MM.1S (cell line): Measurements from ENCODE around the gene KRT5.

Source experiments
- DNase-seq: peaks from one replicate; pipeline ENCODE4 v3.0.0-alpha.2; 2015
- H2AFZ ChIP-seq: fragments of 300-600 bp; sonication (generic); 2 replicates; pipeline ENCODE4 v1.6.0; 2016; ENCODE audit warnings: antibody characterized with exemption, low read length
- H3F3A ChIP-seq: fragments of 300-600 bp; sonication (generic); 2 replicates; pipeline ENCODE4 v1.6.1; 2016; ENCODE audit warnings: mild to moderate bottlenecking, antibody characterized with exemption, low read length, moderate library complexity, mixed read lengths; ENCODE audit not compliant: insufficient read depth
- H3K27ac ChIP-seq: fragments of 300-600 bp; sonication (generic); 2 replicates; pipeline ENCODE4 v1.5.1; 2016; ENCODE audit warnings: mild to moderate bottlenecking, low read length
- H3K27me3 ChIP-seq: fragments of 300-600 bp; sonication (generic); replicated peaks from 2 replicates; pipeline ENCODE4 v1.6.0; 2016; ENCODE audit warnings: low read length; ENCODE audit not compliant: insufficient read depth
- H3K36me3 ChIP-seq: fragments of 300-600 bp; sonication (generic); replicated peaks from 2 replicates; pipeline ENCODE4 v1.6.1; 2016; ENCODE audit warnings: mild to moderate bottlenecking, low read length, mixed read lengths; ENCODE audit not compliant: insufficient read depth
- H3K4me1 ChIP-seq: fragments of 300-600 bp; sonication (generic); 2 replicates; pipeline ENCODE4 v1.6.1; 2016; ENCODE audit warnings: low read length, mixed read lengths
- H3K4me2 ChIP-seq: fragments of 300-600 bp; sonication (generic); 2 replicates; pipeline ENCODE4 v1.6.0; 2016; ENCODE audit warnings: low read depth, low read length
- H3K4me3 ChIP-seq: fragments of 300-600 bp; sonication (generic); 2 replicates; pipeline ENCODE4 v1.5.1; 2016; ENCODE audit warnings: low read length, mixed read lengths
- H3K79me2 ChIP-seq: fragments of 300-600 bp; sonication (generic); 2 replicates; pipeline ENCODE4 v1.6.1; 2016; ENCODE audit warnings: mixed run types, low read length, mixed read lengths
- H3K9ac ChIP-seq: fragments of 300-600 bp; sonication (generic); 2 replicates; pipeline ENCODE4 v1.6.1; 2016; ENCODE audit warnings: low read length, mixed read lengths
- H3K9me2 ChIP-seq: fragments of 300-600 bp; sonication (generic); replicated peaks from 2 replicates; pipeline ENCODE4 v1.6.1; 2016; ENCODE audit warnings: mild to moderate bottlenecking, low read length, mixed read lengths; ENCODE audit not compliant: insufficient read depth
- H3K9me3 ChIP-seq: fragments of 300-600 bp; sonication (generic); replicated peaks from 2 replicates; pipeline ENCODE4 v1.6.1; 2016; ENCODE audit warnings: mild to moderate bottlenecking, low read length, mixed read lengths; ENCODE audit not compliant: insufficient read depth
- H4K20me1 ChIP-seq: fragments of 300-600 bp; sonication (generic); 2 replicates; pipeline ENCODE4 v1.6.1; 2016; ENCODE audit warnings: mild to moderate bottlenecking, low read length, moderate library complexity, mixed read lengths; ENCODE audit not compliant: insufficient read depth
- EZH2 ChIP-seq: fragments of 300-600 bp; sonication (generic); optimal IDR thresholded peaks from 2 replicates; pipeline ENCODE3; 2017; ENCODE audit warnings: low read depth, mild to moderate bottlenecking, antibody characterized with exemption, low read length, mixed read lengths
- EZH2phosphoT487 ChIP-seq: fragments of 300-600 bp; sonication (generic); IDR thresholded peaks from 2 replicates; pipeline ENCODE4 v1.6.1; 2018; ENCODE audit warnings: antibody characterized with exemption, low read length
- TF ChIP-seq, protein P1 (sequence below): fragments of 300-600 bp; sonication (generic); IDR thresholded peaks from 2 replicates; pipeline ENCODE4 v1.5.1; 2016; ENCODE audit warnings: antibody characterized with exemption, low read length, mixed read lengths

KRT5 gene

DNA sequence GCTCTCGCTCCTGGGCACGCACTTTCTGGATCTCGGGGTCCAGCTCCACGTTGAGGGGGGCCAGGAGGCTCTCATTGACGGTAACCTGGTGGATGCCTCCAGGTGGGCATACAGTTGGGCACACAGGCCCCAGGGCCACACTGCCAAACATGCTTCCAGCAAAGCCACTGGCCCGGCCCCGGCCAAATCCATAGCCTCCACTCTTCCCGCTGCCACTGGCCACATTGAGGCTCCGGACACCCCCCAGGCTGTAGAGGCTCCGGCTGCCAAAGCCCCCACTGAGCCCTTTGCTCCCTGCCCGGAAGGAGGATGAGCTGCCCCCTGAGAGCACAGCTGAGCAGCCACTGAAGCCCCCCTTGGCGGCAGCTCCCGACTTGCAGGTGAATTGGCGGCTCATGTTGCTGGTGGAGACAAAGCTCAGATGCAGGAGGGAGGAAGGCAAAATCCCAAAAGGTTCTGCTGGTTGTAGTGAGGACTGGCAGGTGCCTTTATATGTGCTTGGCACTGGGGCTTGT lies 32.5 kb upstream of the KRT5 start, which contains the start of gene KRT71:
KRT71 (minus strand) TSS at position 465 of the 515 bp plus-strand sequence; CDS start at position 397, 68 bp downstream.
- DNase-seq, result no peak
- H3K27me3 ChIP-seq, result peaks cover 96% of the 10 kb centered on the region
- H2AFZ ChIP-seq, result no peak within 1 kb of the TSS
- H3K4me1 ChIP-seq, result no peaks in the 10 kb centered on the region
- H3K9me3 ChIP-seq, result no peaks in the 10 kb centered on the region
- no peak within 1 kb of the TSS for H3K4me3 ChIP-seq
- H3F3A ChIP-seq, result no peaks in the 10 kb centered on the region
- no peak within 1 kb of the TSS for H3K27ac ChIP-seq
- no peaks in the 10 kb centered on the region for H3K9me2 ChIP-seq
- H3K4me2 ChIP-seq, result no peak within 1 kb of the TSS
- H3K79me2 ChIP-seq, result no peaks in the 10 kb centered on the region
- H3K9ac ChIP-seq, result no peak within 1 kb of the TSS
- H3K36me3 ChIP-seq, result no peaks in the 10 kb centered on the region
- no peaks in the 10 kb centered on the region for H4K20me1 ChIP-seq
- TF ChIP-seq, protein P1, sequence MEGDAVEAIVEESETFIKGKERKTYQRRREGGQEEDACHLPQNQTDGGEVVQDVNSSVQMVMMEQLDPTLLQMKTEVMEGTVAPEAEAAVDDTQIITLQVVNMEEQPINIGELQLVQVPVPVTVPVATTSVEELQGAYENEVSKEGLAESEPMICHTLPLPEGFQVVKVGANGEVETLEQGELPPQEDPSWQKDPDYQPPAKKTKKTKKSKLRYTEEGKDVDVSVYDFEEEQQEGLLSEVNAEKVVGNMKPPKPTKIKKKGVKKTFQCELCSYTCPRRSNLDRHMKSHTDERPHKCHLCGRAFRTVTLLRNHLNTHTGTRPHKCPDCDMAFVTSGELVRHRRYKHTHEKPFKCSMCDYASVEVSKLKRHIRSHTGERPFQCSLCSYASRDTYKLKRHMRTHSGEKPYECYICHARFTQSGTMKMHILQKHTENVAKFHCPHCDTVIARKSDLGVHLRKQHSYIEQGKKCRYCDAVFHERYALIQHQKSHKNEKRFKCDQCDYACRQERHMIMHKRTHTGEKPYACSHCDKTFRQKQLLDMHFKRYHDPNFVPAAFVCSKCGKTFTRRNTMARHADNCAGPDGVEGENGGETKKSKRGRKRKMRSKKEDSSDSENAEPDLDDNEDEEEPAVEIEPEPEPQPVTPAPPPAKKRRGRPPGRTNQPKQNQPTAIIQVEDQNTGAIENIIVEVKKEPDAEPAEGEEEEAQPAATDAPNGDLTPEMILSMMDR, result no peak
- TF ChIP-seq EZH2phosphoT487 (no peak), EZH2 (no peak)

DNA sequence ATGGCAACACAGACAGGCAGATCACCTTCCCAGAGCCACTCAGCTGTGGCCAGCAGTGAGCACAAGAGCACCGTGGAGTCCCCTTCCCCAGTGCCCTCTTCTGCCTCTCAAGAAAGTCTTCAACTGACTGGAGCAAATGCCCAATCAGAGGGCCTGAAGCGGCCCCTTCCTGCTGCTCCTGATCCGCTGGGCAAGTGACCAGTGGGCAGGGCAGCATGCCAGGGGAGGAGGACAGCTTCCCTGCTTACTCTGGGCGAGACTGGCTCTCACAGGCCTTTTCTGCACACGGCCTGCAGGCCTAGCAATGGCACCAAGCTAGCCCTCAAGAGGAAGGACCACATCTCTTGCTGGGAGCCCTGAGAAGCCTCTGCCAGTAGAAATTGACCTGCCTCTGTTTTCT lies 31.9 kb upstream of the KRT5 start:
- no peak for TF ChIP-seq EZH2phosphoT487
- TF ChIP-seq, protein P1, result no peak
- no peak for TF ChIP-seq EZH2
- Histone ChIP-seq H3K27me3 (peaks cover 94% of the 10 kb centered on the region), H3K9me3 (no peaks in the 10 kb centered on the region), H3F3A (no peaks in the 10 kb centered on the region), H3K4me2 (no peak overlapping the region), H2AFZ (no peak overlapping the region), H3K4me3 (no peak overlapping the region), H3K9ac (no peak overlapping the region), H3K36me3 (no peaks in the 10 kb centered on the region), H3K79me2 (no peaks in the 10 kb centered on the region), H4K20me1 (no peaks in the 10 kb centered on the region), H3K27ac (no peak overlapping the region), H3K4me1 (no peaks in the 10 kb centered on the region), H3K9me2 (no peaks in the 10 kb centered on the region)
- no peak for DNase-seq

DNA sequence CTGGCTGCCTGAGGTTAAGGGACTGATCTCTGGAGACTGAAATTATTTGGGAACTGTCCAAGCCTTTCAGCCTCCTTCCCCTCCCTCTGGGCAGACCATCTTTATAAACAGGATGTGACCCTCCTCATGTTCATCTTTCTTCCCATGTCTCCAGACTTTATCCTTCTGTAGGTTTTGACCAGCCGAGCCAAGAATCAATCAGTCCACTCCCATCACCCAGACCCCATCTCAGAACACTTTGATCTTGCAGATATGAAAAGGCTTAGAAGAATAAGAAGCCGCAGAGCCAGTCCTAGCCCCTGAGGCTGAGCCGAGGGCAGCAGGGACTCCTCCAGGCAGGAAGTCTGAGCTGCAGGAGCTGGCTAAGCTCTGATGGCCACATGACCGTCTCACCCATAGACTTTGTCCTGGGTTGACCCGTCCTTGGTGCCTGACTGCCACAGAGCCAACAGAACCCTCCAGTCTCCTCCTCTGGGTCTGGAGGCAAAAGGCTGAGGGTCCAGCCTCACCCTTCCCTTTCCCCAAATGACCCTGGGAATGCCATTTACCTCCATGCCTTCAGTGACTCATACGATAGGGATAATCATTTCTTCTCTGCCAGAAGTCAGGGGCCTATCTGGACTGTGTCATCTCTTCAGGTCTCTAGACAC lies 31.1 kb upstream of the KRT5 start:
- H3K4me1 ChIP-seq, result no peaks in the 10 kb centered on the region
- no peak overlapping the region for H3K4me3 ChIP-seq
- TF ChIP-seq, protein P1, result no peak
- no peak for TF ChIP-seq EZH2
- TF ChIP-seq EZH2phosphoT487, result no peak
- no peaks in the 10 kb centered on the region for H3K79me2 ChIP-seq
- no peak overlapping the region for H3K27ac ChIP-seq
- no peak overlapping the region for H2AFZ ChIP-seq
- H3K36me3 ChIP-seq, result no peaks in the 10 kb centered on the region
- peaks cover 95% of the 10 kb centered on the region for H3K27me3 ChIP-seq
- H4K20me1 ChIP-seq, result no peaks in the 10 kb centered on the region
- H3K9me3 ChIP-seq, result no peaks in the 10 kb centered on the region
- H3F3A ChIP-seq, result no peaks in the 10 kb centered on the region
- DNase-seq, result no peak
- H3K4me2 ChIP-seq, result no peak overlapping the region
- H3K9ac ChIP-seq, result no peak overlapping the region
- H3K9me2 ChIP-seq, result no peaks in the 10 kb centered on the region
